K562 (cell line): ENCODE results near the gene CSF2. TPM values are rescaled to one million over a fixed set of nuclear protein-coding genes. Genes with fewer than 3 reads are reported as not detected.
"Not testable (repeated sequence)": the region's sequence is repeated elsewhere in the genome, so short reads cannot be mapped to it uniquely, and the experiment has no call there.

Experiments
- ATAC-seq: fragments of 200-7000 bp; cut with Tn5 transposase; 3 replicates; pipeline ENCODE4 v1.9.1; 2020; ENCODE audit warnings: moderate library complexity
- BruUV-seq: library from RNA; stranded (reverse); fragments of 400-500 nt; replicated peaks from 2 replicates; lab custom pipeline; 2021; lab: Mats Ljungman, UMichigan
- CTCF ChIA-PET: fragments of 300-600 bp; formaldehyde crosslinking; extraction: SDS; loops from one replicate; lab custom pipeline; 2021; ENCODE audit warnings: low intra/inter-chr PET ratio; lab: Yijun Ruan, JAX
- POLR2A ChIA-PET: fragments of 300-600, 350-650 bp; sonication (Branson Sonifier 250); formaldehyde crosslinking; extraction: SDS; loops from one replicate; lab custom pipeline; 2021; ENCODE audit warnings: antibody characterized with exemption, inconsistent platforms; lab: Yijun Ruan, JAX
- DNase-seq, 4 experiments: peaks; one replicate each; pipeline versions ENCODE4 v3.0.0 to v3.0.0-alpha.2; 2011 to 2018; ENCODE audit warnings: low spot score in 3 of 4, mixed read lengths in 3 of 4; ENCODE audit errors: extremely low read depth in 1 of 4
- FAIRE-seq: peaks from 2 replicates; lab custom pipeline; 2011; peaks lifted over from hg19 to GRCh38; lab: Jason Lieb, UNC
- H2AFZ ChIP-seq: 2 replicates; pipeline ENCODE4 v1.6.0; 2011; ENCODE audit warnings: low read depth, low read length, control low read depth, inconsistent platforms
- H3K27ac ChIP-seq: fragments of 200-600 bp; 3 replicates; pipeline ENCODE4 v1.8.0; 2011; ENCODE audit warnings: low read depth, mild to moderate bottlenecking, control low read depth, inconsistent platforms, low read length, moderate library complexity, mixed read lengths; ENCODE audit errors: extremely low read depth
- H3K27me3 ChIP-seq, 2 experiments: fragments of 300-600 bp in 1 of 2; 2 replicates in 1 of 2; 3 replicates in 1 of 2; pipeline versions ENCODE4 v1.6.0 to v1.8.0; 2011; ENCODE audit warnings: inconsistent platforms in 2 of 2, low read length in 2 of 2, mild to moderate bottlenecking in 1 of 2, mixed read lengths in 1 of 2, moderate library complexity in 1 of 2; ENCODE audit not compliant: control insufficient read depth in 2 of 2, insufficient read depth in 2 of 2
- H3K36me3 ChIP-seq: fragments of 300-600 bp; 3 replicates; pipeline ENCODE4 v1.8.0; 2011; ENCODE audit warnings: mild to moderate bottlenecking, low read length, inconsistent platforms; ENCODE audit not compliant: control insufficient read depth, insufficient read depth
- H3K4me1 ChIP-seq, 2 experiments: fragments of 200-600 bp in 1 of 2; replicated peaks in 1 of 2; 2 replicates in 1 of 2; 3 replicates in 1 of 2; pipeline versions ENCODE4 v1.5.1 to v1.8.0; 2011; ENCODE audit warnings: inconsistent platforms in 2 of 2, low read length in 2 of 2, mild to moderate bottlenecking in 1 of 2, mixed read lengths in 1 of 2, moderate library complexity in 1 of 2; ENCODE audit not compliant: control insufficient read depth in 2 of 2, insufficient read depth in 2 of 2
- H3K4me2 ChIP-seq: 2 replicates; pipeline ENCODE4 v1.6.1; 2011; ENCODE audit warnings: low read length, control low read depth, inconsistent platforms, mixed read lengths; ENCODE audit not compliant: insufficient read depth
- H3K4me3 ChIP-seq: fragments of 200-600 bp; sonication (generic), shearing (Covaris generic); 2 replicates; pipeline ENCODE4 v1.5.1; 2016; ENCODE audit warnings: control low read depth, inconsistent platforms
- H3K79me2 ChIP-seq: fragments of 200-600 bp; 3 replicates; pipeline ENCODE4 v1.8.0; 2011; ENCODE audit warnings: low read length, inconsistent platforms; ENCODE audit not compliant: control insufficient read depth, insufficient read depth
- H3K9ac ChIP-seq, 2 experiments: 2 replicates each; pipeline versions ENCODE4 v1.6.0 to v1.6.1; 2011; ENCODE audit warnings: low read depth in 2 of 2, low read length in 2 of 2, control low read depth in 1 of 2, inconsistent platforms in 1 of 2, mild to moderate bottlenecking in 1 of 2, mixed read lengths in 1 of 2; ENCODE audit not compliant: insufficient read depth in 1 of 2
- H3K9me1 ChIP-seq: one replicate; pipeline ENCODE4 v1.6.0; 2011; ENCODE audit warnings: inconsistent platforms, mild to moderate bottlenecking, low read length, moderate library complexity; ENCODE audit not compliant: control insufficient read depth, insufficient read depth
- H3K9me3 ChIP-seq: replicated peaks from 2 replicates; pipeline ENCODE4 v1.5.1; 2011; ENCODE audit warnings: low read depth, low read length, inconsistent platforms; ENCODE audit not compliant: control insufficient read depth, insufficient read depth
- H4K20me1 ChIP-seq: replicated peaks from 2 replicates; pipeline ENCODE4 v1.6.1; 2011; ENCODE audit warnings: low read length, inconsistent platforms, mixed read lengths; ENCODE audit not compliant: control insufficient read depth, insufficient read depth
- CBFA2T3 ChIP-seq: fragments of 450-650 bp; IDR thresholded peaks from 2 replicates; pipeline ENCODE4 v1.6.1; 2017
- WGBS: fragments of 100-300 bp; shearing (Covaris generic); methylation state at CpG from one replicate; pipeline ENCODE4 v1.1.6; 2016; ENCODE audit warnings: low coverage, mixed read lengths; ENCODE audit not compliant: insufficient coverage; ENCODE audit errors: missing lambda C conversion rate; 5-methylcytosine and 5-hydroxymethylcytosine counted together
- in situ Hi-C: fragments of 300-500 bp; cut with MboI; formaldehyde crosslinking; loops from 4 replicates; pipeline ENCODE4 v1.15.0; 2018; ENCODE audit warnings: inconsistent platforms, mixed read lengths
- intact Hi-C: fragments of 100-400 bp; cut with micrococcal nuclease; formaldehyde crosslinking; loops from 2 replicates; pipeline ENCODE4 v1.14.2; 2022
- polyA plus RNA-seq, 8 experiments: library from polyadenylated mRNA; depleted of rRNA in 4 of 8; stranded (reverse) in 5 of 8; unstranded in 3 of 8; fragments of >200 nt; fragmentation: Nextera tagmentation in 2 of 8; fragmentation: Illumina TruSeq in 1 of 8; extraction: Ambion mirVana in 2 of 8; extraction: Trizol in 1 of 8; gene quantifications; 2 replicates each; pipeline versions ENCODE4 v1.2.1 to v1.2.3, GENCODE V29; 2011 to 2014; ENCODE audit warnings: inconsistent platforms in 1 of 8, missing spikeins in 1 of 8
- total RNA-seq, 7 experiments: library from RNA; depleted of rRNA in 6 of 7; stranded (reverse); fragments of >200 nt in 6 of 7; fragmentation: Illumina TruSeq in 2 of 7; extraction: Trizol in 2 of 7; gene quantifications; 2 replicates each; pipeline versions ENCODE4 v1.2.1 to v1.2.3, GENCODE V29; 2011 to 2021; ENCODE audit warnings: low replicate concordance in 1 of 7
- TF ChIP-seq, protein P1 (sequence below): fragments of 450-650 bp; IDR thresholded peaks from 2 replicates; pipeline ENCODE4 v1.7.0; 2016; ENCODE audit warnings: borderline replicate concordance
- TF ChIP-seq, protein P2 (sequence below), 2 experiments: fragments of 450-650 bp; IDR thresholded peaks; 2 replicates each; pipeline ENCODE4 v1.6.1; 2018; ENCODE audit warnings: mild to moderate bottlenecking in 2 of 2, low read depth in 1 of 2; ENCODE audit not compliant: partially characterized antibody in 2 of 2

Gene CSF2
- total and polyA plus RNA-seq, 9 of the 15 experiments (the other 6 are each of a cell fraction or from before 2014, with no cell fraction given) = 0.25 to 0.29 TPM; not detected in 7

DNA sequence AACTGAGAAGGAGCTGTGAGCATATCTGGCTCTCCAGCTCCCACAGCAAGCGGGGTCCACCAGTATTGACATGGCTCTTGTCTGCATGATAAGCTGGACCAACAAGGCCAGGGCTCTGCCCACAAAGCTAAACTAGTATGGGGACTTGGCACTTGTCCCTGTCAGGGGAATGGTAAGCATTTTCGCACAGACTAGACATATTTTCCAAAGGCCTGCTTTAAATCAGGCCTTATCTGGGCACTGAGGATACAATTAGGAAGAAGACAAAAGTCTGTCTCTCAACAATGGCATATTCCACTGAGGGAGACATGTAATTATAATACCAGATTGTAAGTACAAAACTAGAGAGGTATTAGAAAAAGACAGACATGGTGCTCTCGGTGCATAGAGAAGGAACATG lies 32.1 kb downstream of the CSF2 start:
- ChIA-PET CTCF (no interaction called here), POLR2A (interaction anchor here (1.1 to 1.2 kb wide), 2 partner anchors 9 to 17 kb away, joined by 3 to 5 read pairs; no protein-coding TSS in a partner anchor)
- in situ Hi-C loops (no loop called here), intact Hi-C loops (no loop called here)
- H3K4me2 ChIP-seq = no peak overlapping the region
- no peaks in the 10 kb centered on the region for H3K9me3 ChIP-seq
- ATAC-seq (no peak), DNase-seq (no peak), FAIRE-seq (no peak)
- H3K79me2 ChIP-seq = no peaks in the 10 kb centered on the region
- no peaks in the 10 kb centered on the region; the same call in 2 of the 3 replicates for H3K36me3 ChIP-seq
- TF ChIP-seq CBFA2T3 = peak; percentile 18
- TF ChIP-seq, protein P1, sequence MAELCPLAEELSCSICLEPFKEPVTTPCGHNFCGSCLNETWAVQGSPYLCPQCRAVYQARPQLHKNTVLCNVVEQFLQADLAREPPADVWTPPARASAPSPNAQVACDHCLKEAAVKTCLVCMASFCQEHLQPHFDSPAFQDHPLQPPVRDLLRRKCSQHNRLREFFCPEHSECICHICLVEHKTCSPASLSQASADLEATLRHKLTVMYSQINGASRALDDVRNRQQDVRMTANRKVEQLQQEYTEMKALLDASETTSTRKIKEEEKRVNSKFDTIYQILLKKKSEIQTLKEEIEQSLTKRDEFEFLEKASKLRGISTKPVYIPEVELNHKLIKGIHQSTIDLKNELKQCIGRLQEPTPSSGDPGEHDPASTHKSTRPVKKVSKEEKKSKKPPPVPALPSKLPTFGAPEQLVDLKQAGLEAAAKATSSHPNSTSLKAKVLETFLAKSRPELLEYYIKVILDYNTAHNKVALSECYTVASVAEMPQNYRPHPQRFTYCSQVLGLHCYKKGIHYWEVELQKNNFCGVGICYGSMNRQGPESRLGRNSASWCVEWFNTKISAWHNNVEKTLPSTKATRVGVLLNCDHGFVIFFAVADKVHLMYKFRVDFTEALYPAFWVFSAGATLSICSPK = no peak
- H3K27me3 ChIP-seq = no peaks in the 10 kb centered on the region
- WGBS = 62% methylated on average over 3 of the region's 3 CpGs
- no TSS peak for BruUV-seq
- H4K20me1 ChIP-seq = peaks cover 8% of the 10 kb centered on the region; the same call in 1 of the 2 replicates
- no peaks in the 10 kb centered on the region for H3K9me1 ChIP-seq
- no peak overlapping the region for H3K9ac ChIP-seq
- no peak overlapping the region for H3K27ac ChIP-seq
- H3K4me1 ChIP-seq = peaks cover 18 to 43% of the 10 kb centered on the region in 2 experiments
- no peak overlapping the region for H2AFZ ChIP-seq
- H3K4me3 ChIP-seq = no peak overlapping the region

DNA sequence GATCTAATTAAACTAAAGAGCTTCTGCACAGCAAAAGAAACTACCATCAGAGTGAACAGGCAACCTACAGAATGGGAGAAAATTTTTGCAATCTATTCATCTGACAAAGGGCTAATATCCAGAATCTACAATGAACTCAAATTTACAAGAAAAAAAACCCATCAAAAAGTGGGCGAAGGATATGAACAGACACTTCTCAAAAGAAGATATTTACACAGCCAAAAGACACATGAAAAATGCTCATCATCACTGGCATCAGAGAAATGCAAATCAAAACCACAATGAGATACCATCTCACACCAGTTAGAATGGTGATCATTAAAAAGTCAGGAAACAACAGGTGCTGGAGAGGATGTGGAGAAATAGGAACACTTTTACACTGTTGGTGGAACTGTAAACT lies 34.9 kb downstream of the CSF2 start:
- BruUV-seq, H3K27me3 ChIP-seq, H3K9ac ChIP-seq, H3K9me3 ChIP-seq, H3K4me2 ChIP-seq, H3K9me1 ChIP-seq, H3K36me3 ChIP-seq, H3K79me2 ChIP-seq, ATAC-seq, H2AFZ ChIP-seq, POLR2A ChIA-PET, H4K20me1 ChIP-seq, DNase-seq, in situ Hi-C loops, H3K27ac ChIP-seq, FAIRE-seq, CTCF ChIA-PET, H3K4me3 ChIP-seq, intact Hi-C loops: not testable (repeated sequence)
- TF ChIP-seq, protein P2, sequence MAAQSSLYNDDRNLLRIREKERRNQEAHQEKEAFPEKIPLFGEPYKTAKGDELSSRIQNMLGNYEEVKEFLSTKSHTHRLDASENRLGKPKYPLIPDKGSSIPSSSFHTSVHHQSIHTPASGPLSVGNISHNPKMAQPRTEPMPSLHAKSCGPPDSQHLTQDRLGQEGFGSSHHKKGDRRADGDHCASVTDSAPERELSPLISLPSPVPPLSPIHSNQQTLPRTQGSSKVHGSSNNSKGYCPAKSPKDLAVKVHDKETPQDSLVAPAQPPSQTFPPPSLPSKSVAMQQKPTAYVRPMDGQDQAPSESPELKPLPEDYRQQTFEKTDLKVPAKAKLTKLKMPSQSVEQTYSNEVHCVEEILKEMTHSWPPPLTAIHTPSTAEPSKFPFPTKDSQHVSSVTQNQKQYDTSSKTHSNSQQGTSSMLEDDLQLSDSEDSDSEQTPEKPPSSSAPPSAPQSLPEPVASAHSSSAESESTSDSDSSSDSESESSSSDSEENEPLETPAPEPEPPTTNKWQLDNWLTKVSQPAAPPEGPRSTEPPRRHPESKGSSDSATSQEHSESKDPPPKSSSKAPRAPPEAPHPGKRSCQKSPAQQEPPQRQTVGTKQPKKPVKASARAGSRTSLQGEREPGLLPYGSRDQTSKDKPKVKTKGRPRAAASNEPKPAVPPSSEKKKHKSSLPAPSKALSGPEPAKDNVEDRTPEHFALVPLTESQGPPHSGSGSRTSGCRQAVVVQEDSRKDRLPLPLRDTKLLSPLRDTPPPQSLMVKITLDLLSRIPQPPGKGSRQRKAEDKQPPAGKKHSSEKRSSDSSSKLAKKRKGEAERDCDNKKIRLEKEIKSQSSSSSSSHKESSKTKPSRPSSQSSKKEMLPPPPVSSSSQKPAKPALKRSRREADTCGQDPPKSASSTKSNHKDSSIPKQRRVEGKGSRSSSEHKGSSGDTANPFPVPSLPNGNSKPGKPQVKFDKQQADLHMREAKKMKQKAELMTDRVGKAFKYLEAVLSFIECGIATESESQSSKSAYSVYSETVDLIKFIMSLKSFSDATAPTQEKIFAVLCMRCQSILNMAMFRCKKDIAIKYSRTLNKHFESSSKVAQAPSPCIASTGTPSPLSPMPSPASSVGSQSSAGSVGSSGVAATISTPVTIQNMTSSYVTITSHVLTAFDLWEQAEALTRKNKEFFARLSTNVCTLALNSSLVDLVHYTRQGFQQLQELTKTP (IDR thresholded peaks at IDR 0.05; ENCODE audit: low read depth in 1 of 2, partially characterized antibody in 2 of 2) = peak in 1 of 2 experiments; percentile 80
- WGBS = 91% methylated on average over 1 of the region's 1 CpG
- peaks cover 5 to 24% of the 10 kb centered on the region in 2 experiments; a peak in 4 of 5 replicates for H3K4me1 ChIP-seq
